GM18907 (cell line): ENCODE measurements around the gene PPP1R12C.
"Not testable (repeated sequence)": the region's sequence is repeated elsewhere in the genome, so short reads cannot be mapped to it uniquely, and the experiment has no call there.

Experiments
- ATAC-seq: cut with Tn5 transposase; IDR thresholded peaks from one replicate; pipeline ENCODE4 v1.9.1; 2021; ENCODE audit warnings: mild to moderate bottlenecking, moderate library complexity; ENCODE audit not compliant: unreplicated experiment

PPP1R12C gene

DNA sequence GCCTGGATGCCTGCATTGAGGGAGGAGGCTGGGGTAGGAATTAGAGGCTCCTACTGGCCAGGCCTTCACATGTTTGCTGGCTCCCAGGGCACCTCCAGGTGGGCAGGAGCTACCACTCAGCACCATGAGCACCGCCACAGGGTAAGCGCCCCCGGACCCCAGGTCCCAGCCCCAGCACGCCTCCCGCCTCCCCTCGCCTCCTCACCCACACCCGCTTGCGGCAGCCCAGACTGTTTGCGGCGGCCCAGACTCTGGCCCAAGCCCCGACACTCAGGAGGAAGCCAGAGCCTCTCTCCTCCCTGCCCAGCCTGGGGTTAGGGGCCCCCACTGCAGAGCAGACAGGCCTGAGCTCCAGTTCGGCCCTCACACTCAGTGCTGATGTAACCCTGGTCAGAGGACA, 41.1 kb downstream of the PPP1R12C start:
- no peak for ATAC-seq

DNA sequence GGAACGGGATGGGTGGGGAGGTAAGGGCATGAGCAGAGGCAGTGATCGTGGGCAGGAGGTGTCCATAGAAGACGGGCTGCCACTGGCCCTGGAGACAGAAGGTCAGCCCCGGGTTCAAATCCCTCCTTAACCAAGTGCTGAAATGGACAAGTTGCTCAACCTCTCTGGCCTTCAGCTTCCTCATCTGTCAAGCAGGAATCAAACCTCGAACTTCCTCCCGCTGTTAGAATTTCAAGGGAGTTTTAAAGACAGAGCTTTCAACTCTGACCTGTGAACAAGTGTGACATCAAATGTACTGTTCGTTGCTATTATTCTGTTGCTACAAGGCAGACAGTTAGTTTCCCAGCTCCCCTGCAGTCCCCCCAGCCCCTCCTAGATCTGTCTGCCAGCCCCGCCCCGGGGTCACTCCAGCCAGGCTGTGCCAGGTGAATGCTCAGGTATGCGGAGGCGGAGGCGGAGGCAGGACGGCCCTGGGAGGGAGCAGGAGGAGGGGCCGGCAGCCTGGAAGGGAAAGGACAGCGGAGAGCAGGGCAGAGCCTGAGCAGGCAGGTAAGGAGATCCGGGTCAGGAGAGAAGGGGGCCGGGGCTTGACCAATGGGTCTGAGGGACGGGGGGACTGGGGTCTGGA, 42.0 kb downstream of the PPP1R12C start, which contains the start of gene EPS8L1:
Gene EPS8L1 (plus strand): TSS at position 499 of the 628 bp plus-strand sequence. CDS start 576 bp downstream, outside the sequence.
- ATAC-seq = no peak

DNA sequence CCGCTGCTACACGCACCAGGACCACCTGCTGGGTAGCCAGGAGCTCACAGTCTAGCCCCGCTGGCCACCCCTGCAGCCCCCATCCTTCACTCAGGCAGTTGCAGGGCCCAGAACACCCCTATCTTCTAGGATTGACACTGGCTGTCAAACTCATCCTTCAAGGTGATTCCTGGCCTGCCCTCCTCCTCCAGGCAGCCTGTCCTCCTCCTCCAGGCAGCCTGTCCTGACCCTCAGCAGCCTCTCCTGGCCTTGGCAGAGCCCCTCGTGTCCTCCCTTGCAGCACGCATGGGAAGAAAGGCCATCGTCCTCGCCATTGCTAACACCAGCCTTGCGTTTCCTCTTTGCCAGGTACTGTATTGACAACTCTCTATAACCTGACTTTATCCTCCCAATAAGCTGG, 45.5 kb downstream of the PPP1R12C start:
- ATAC-seq = no peak

DNA sequence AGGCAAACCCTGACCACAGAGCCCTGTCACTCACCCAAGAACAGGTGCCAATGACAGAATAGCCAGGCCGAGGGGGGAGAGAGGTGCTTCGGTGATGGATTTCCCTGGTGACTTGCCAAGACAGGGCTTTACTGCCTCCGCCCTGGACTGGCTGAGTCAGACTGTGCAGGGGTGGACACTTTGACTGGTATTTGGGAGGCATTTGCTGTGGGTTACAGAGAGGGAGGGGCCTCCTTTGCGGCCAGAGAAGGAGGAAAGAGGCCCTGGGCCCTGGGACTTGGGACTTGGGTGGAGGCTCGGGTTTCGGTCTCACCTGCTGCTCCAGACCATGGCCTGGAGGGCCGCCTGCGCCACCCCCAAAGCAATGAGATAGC, 46.3 kb downstream of the PPP1R12C start:
- ATAC-seq = no peak

DNA sequence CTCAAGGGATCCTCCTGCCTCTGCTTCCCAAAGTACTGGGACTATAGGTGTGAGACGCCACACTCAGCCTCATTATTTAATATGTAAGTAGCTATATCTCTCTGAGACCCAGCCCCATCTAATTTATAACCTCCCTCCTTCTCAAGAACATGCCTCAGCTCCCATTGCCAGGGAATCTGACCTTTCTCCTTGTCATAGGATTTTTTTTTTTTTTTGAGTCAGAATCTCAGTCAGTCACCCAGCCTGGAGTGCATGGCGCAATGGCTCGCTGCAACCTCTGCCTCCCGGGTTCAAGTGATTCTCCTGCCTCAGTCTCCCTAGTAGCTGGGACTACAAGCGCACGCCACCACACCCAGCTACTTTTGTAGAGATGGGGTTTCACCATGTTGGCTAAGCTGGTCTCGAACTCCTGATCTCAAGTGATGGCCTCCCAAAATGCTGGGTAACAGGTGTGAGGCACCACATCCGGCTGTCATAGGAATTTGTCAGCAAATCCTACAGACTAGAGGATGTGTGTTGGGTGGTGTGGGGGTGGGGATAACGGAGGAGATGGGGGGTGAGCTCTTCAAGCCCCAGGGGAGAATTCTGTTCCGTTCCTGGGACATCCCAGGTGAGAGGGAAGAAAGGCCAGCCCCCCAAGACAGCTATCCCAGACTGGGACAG, 46.8 kb downstream of the PPP1R12C start:
- ATAC-seq = no peak

DNA sequence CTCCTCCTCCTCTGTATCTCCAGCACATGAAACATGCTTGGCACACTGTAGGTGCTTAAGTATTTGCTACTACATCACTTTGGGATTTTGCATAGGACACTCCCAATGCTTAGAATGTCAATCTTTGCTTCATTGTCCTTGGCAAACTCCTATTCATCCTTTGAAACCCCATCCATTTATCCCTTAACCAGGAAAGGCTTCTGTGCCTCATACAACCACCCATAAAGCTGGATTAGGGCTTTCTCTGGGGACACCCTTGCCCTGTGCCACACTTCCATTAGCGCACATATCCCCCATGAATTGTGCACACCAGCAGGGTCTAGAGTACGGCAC, 47.6 kb downstream of the PPP1R12C start:
- ATAC-seq = no peak

DNA sequence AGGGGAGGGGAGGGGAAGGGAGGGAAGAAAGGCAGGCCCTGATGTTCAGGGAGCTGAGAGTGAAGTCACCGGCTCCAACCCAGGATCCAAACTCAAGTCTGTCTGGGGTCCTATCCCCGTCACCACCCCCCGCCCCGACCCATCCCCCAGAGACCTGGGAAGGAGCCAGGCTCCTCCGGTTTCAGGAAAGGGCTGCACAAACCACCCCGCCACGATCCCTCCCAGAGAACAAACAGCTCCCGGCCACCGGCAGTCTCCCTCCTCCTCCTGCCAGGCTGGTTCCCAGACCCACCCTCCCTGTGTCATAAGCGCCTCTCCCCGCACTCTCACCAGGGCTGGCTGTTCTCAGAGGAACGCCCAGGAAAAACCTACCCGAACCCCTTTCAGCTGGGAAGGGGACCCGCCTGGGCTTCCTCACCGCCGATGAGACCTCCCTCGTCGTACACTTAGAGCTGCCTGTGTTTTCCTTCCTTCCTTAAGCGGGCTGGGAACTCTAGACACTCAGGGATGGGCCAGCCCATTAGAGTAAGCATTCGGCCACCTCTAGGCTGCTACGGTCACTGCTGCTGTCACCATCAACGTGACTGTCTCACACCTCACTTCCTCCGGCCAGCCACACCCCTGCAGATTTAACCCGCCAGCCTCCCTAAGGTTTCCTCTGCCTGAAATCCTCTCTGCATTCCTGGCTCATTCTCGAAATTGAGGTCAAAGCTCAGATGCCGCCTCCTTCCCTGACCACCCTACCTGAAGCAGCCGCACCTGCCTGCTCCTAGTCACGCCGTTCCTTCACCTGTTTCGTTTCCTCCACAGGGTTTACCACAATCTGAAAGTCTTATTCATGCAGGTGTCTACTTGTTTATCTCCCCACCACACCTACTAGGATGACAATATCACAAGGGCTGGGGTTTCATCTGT, 48.2 kb downstream of the PPP1R12C start:
- ATAC-seq = no peak

DNA sequence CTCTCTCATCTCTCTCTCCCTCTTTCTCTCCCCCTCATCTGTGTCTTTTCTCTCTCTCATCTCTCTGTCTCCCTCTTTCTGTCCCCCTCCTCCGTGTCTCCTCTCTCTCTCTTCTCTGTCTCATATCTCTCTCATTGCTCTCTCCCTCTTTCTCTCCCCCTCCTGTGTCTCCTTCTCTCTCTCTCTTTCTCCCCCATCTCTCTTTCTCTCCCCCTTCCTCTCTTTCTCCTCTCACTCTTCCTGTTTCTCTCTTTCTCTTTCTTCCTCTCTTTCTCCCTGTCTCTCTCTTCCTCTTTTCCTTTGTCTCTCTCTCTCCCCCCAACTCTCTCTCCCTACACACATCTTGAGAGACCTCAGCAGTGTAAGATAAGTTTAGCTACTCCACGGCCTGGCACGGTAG, 49.6 kb downstream of the PPP1R12C start:
- no peak for ATAC-seq

DNA sequence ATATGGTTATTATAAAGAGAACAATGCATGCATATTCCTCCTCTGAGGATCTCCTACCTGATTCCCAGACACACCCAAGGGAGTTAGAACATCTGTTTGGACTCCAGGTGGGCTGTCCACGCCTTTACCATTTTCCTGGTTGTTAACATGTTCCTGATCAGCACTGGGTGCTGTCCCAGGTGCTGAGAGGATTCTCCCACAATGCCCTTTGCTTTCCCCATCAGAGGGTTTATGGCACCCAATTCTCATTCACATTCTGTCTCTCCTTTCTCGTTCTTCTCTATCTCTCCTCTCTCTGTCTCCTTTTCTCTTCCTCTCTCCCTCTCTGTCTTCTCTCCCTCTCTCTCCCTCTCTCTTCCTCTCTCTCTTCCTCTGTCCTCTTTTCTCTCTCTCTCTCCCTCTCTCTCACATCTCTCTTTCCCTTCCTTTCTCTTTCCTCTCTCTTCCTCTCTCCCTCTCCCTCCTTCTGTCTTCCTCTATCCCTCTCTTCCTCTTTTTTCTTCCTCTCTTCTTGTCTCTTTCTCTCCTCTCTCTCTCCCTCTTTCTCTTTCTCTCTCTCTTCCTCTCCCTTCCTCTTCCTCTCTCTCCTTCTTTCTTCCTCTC, 51.2 kb downstream of the PPP1R12C start:
- no peak for ATAC-seq

DNA sequence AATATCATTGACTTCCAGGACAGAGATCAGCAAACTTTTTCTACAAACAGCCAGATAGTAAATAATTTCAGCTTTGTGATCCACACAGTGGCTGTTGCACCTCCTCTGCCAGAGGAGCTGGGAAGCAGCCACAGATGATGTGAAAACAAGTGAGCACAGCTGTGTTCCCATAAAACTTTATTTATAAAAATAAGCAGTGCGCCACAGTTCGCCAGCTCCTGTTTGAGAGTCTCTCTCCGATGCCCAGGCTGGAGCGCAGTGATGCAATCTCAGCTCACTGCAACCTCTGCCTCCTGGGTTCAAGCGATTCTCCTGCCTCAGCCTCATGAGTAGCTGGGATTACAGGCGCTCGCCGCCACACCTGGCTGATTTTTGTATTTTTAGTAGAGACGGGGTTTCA, 51.9 kb downstream of the PPP1R12C start:
- ATAC-seq = not testable (repeated sequence)

DNA sequence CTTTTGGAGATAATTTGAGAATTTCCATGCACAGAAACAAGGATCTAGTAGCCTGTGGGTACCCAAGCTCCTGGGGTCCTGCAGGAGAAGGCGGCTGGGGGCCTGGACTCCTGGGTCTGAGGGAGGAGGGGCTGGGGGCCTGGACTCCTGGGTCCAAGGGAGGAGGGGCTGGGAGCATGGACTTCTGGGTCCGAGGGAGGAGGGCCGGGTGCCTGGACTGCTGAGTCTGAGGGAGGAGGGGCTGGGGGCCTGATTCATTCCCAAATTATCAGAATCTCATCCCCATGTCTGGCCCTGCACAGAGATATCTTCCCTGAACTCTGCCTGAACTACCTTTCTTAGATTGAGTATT, 54.0 kb downstream of the PPP1R12C start:
- no peak for ATAC-seq

DNA sequence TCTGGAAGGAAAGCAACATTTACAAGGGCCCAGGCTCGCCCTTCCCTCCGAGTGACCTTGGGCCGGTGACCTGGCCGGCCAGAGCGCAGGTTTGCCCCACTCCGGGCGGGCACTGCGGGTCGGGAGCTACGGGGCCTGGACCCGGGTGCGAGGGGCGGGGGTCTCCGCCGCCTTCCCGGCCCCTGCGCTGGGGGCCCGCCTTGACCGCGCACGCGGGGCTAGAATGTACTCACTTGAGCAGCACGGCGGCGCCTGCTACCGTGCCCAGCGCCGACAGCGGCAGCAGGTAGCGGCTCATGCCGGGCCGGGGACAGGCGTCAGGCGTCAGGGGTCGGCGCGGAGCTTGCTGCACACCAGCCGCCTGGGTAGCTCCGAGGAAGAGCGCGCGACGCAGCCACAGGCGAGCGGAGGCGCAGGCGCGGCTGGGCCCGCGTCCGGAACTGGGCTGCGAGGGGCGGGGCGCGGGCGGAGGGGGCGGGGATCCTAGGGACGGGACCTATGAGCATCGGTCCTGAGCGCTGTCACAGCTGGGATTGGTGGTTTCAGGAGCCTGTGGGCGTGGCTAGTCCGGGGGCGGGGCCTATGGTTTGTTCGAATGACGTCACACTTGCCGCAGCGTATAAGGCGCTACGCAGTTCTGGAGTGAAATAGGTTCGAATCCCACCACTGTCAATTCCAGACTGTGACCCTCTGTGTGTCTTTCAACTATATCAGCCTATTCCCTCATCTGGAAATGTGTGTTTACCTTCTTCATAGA, 54.5 kb downstream of the PPP1R12C start, which contains the start of gene RDH13:
Gene RDH13 (minus strand): TSS at position 414 of the 757 bp plus-strand sequence. CDS start 116 bp downstream, at position 298.
- ATAC-seq = peak; percentile 81

DNA sequence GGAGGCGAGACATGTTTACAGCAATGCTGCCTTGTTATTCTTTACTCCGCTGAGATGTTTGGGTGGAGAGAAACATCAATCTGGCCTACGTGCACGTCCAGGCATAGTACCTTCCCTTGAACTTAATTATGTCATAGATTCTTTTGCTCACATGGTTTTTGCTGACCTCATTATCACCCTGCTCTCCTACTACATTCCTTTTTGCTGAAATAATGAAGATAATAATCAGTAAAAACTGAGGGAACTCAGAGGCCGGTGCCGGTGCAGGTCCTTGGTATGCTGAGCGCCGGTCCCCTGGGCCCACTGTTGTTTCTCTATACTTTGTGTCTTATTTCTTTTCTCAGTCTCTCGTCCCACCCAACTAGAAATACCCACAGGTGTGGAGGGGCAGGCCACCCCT, 57.1 kb downstream of the PPP1R12C start:
- not testable (repeated sequence) for ATAC-seq

DNA sequence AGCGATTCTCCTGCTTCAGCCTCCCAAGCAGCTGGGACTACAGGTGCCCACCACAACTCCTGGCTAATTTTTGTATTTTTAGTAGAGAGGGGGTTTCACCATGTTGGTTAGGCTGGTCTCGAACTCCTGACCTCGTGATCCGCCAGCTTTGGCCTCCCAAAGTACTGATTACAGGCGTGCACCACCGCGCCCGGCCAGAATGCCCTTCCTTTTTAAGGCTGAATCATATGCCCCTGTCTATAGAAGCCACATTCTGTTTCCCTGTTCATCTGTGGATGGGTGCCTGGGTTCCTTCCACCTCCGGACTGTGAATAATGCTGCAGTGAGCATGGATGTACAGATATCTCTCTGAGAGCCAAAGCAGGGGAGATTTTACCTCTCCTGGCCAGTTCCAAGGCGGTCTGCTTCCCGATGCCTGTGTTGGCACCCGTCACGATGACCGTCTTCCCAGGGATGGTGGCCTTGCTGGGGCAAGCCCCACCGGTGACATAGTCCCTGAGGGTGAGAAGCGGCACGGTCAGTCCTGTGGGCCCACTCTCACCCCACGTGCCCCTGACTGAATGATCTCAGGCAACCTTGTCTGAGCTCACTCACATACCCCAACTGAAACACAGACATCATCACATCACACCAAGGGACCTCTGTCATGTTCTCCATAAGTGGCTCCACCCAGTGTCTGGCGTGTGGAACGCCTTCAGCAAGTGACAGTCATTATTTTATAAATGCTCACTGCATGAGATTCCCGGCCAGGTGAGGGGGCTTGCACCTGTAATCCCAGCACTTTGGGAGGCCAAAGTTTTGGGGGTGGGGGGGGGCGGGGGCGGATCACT, 58.4 kb downstream of the PPP1R12C start:
- no peak for ATAC-seq

DNA sequence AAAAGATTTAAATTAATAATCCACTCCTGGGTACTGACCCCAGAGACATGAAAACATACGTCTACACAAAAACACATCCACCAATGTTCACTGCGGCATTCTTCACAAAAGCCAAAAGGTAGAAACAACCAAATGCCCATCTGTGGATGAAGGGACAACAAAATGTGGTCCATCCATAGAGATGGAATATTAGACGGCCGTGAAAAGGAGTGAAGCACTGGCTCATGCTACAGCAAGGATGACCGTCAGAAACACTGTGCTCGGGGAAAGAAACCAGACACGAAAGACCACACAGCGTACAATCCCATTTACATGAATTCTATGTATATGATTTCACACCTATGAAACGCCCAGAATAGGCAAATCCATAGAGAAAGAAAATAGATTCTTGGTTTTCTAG, 60.6 kb downstream of the PPP1R12C start:
- ATAC-seq = no peak

DNA sequence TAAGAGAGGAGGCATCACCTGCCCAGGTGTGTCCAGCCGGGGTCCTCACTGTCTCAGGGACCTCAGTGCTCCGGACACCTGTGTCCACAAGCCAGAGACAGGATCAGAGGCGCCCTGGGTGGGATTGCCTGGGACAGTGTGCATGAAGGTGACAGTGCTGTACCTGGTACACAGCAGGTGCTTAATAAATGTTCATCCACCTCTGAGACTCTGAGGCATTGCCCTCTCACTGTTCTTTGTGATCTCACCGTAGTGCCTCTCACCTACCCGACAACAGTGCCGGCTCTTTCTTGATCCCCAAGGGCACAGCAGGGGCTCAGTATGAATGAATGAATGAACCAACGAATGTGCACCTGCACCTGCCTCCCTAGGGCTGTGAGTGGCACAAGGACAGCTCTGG, 63.7 kb downstream of the PPP1R12C start:
- no peak for ATAC-seq

DNA sequence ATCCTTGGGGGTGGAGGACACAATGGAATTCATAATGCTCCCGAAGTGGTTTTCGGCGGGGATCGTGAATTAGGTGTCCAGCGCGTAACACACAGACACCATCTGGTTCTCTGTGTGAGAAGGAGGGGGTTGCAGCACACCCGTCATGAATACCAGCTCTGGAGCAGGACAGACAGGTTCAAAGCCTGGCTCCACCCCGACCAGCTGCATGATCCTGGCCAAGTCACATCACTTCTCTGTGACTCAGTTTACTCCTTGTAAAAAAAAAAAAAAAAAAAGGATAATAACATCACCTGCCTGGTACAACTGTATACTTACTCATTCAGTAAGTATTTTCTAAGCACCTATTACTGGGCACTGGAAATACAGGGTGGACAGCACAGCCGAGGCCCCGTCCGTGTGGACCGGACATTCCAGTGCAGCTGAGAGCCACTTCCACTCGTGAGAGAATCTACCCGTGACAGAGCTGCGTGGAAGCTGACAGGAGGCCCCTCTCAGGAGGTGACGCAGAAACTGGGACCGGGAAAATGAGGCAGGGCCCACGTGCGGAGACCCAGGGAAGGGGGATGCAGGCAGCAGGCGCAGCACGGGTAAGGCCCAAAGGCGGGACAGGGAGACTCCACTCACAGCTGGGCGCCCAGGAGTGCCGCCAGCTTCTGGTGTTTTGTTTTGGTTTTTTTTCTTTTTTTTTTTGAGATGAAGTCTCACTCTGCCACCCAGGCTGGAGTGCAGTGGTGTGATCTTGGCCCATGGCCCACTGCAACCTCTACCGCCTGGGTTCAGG, 66.5 kb downstream of the PPP1R12C start:
- no peak for ATAC-seq

DNA sequence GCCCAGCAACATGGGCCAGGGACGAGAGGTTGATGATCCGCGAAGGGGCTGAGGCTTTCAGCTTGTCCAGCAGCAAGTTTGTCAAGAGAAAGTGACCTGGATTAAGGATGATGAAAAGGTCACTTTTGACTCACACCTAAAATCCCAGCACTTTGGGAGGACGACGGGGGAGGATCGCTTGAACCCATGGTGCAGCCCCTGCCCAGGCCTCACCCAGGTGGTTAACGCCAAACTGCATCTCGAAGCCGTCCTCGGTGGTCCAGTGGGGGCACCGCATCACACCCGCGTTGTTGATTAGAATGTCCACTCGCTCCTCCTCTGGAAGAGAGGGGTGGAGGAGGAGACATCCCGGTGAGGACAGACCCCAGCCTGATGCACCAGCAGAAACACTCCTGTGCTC, 69.0 kb downstream of the PPP1R12C start:
- no peak for ATAC-seq

DNA sequence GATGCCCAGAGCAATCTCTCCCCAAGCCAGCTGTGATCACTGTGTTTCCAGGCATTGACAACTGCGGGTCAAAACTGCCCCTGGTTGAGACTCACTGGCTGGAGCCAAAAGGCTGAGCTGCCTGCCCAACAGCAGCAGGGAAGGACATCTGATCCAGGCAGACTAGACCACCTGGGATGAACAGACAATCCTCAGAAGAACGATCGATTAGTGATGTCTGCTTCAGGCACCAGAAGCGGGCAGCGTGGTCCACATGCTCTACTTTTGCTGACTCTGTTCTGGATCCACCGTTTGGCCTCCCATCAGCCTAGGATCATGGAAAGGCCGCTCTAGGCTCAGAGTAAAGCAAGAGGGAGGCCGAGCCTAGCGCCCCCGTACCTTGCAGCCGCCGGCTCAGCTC, 69.5 kb downstream of the PPP1R12C start:
- no peak for ATAC-seq
